LNCaP clone FGC (cell line): Measurements from ENCODE around the gene RBM28.

Experiments used
- DNase-seq: peaks from one replicate; pipeline ENCODE4 v3.0.0-alpha.2; 2011; ENCODE audit warnings: low read depth
- H3K4me3 ChIP-seq: 2 replicates; pipeline ENCODE4 v1.5.1; 2011; ENCODE audit warnings: mild to moderate bottlenecking, low read depth, low read length, control low read depth
- CTCF ChIP-seq: IDR thresholded peaks from 2 replicates; pipeline ENCODE4 v1.5.1; 2012; ENCODE audit warnings: mild to moderate bottlenecking; ENCODE audit not compliant: control insufficient read depth, insufficient read depth; ENCODE audit errors: extremely low read depth

The RBM28 gene

GRCh38 chr7:128274884-128275603 is 68.7 kb downstream of the RBM28 start:
- DNase-seq, result no peak
- no peak for TF ChIP-seq CTCF

GRCh38 chr7:128274246-128274883 is 69.3 kb downstream of the RBM28 start:
- H3K4me3 ChIP-seq, result no peak overlapping the region
- DNase-seq, result no peak
- no peak for TF ChIP-seq CTCF

More at GRCh38 chr7:128274884-128275603, 68.7 kb downstream of the RBM28 start:
- H3K4me3 ChIP-seq, result no peak overlapping the region

GRCh38 chr7:128271942-128272481 is 71.7 kb downstream of the RBM28 start:
- H3K4me3 ChIP-seq, result no peak overlapping the region
- no peak for DNase-seq
- TF ChIP-seq CTCF, result no peak

GRCh38 chr7:128271471-128271941 is 72.2 kb downstream of the RBM28 start:
- no peak for DNase-seq
- no peak for TF ChIP-seq CTCF
- no peak overlapping the region for H3K4me3 ChIP-seq

- H3K4me3 ChIP-seq, result no peak overlapping the region
- no peak for TF ChIP-seq CTCF
- no peak for DNase-seq
Measured at GRCh38 chr7:128270826-128271272, 72.9 kb downstream of the RBM28 start.

GRCh38 chr7:128268233-128268632 is 75.5 kb downstream of the RBM28 start:
- H3K4me3 ChIP-seq, result no peak overlapping the region
- no peak for TF ChIP-seq CTCF
- no peak for DNase-seq
